KMS-11 (cell line): ENCODE measurements around the gene APOL3.

Experiments
- H2AFZ ChIP-seq: fragments of 200-600 bp; sonication (generic); 2 replicates; pipeline ENCODE4 v1.6.1; 2016; ENCODE audit warnings: antibody characterized with exemption, mixed run types, low read depth
- H3K27ac ChIP-seq: fragments of 200-600 bp; sonication (generic); 2 replicates; pipeline ENCODE4 v1.6.1; 2016; ENCODE audit warnings: mild to moderate bottlenecking, mixed run types
- H3K27me3 ChIP-seq: fragments of 200-600 bp; sonication (generic); 2 replicates; pipeline ENCODE4 v1.6.1; 2017; ENCODE audit warnings: mild to moderate bottlenecking, low read depth, mixed run types, moderate library complexity; ENCODE audit not compliant: insufficient read depth
- H3K36me3 ChIP-seq: fragments of 200-600 bp; sonication (generic); 2 replicates; pipeline ENCODE4 v1.6.1; 2017; ENCODE audit warnings: mild to moderate bottlenecking, mixed run types; ENCODE audit not compliant: insufficient read depth
- H3K4me1 ChIP-seq: fragments of 200-600 bp; sonication (generic); 2 replicates; pipeline ENCODE4 v1.6.1; 2016; ENCODE audit warnings: mild to moderate bottlenecking, low read depth, mixed run types; ENCODE audit not compliant: poor library complexity, severe bottlenecking
- H3K4me2 ChIP-seq: fragments of 200-600 bp; sonication (generic); 2 replicates; pipeline ENCODE4 v1.7.0; 2016; ENCODE audit warnings: mild to moderate bottlenecking, mixed run types
- H3K4me3 ChIP-seq: fragments of 200-600 bp; sonication (generic); IDR thresholded peaks from 2 replicates; pipeline ENCODE4 v1.6.1; 2017; ENCODE audit warnings: low read depth, low read length, mixed read lengths; ENCODE audit not compliant: insufficient read depth
- H3K79me2 ChIP-seq: fragments of 200-600 bp; sonication (generic); 2 replicates; pipeline ENCODE4 v1.6.1; 2016; ENCODE audit warnings: low read depth, mixed run types; ENCODE audit not compliant: insufficient read depth
- H3K9ac ChIP-seq: fragments of 200-600 bp; sonication (generic); 2 replicates; pipeline ENCODE4 v1.6.1; 2016; ENCODE audit warnings: mild to moderate bottlenecking, mixed run types
- H4K20me1 ChIP-seq: fragments of 200-600 bp; sonication (generic); 2 replicates; pipeline ENCODE4 v1.6.1; 2016; ENCODE audit warnings: mild to moderate bottlenecking, mixed run types; ENCODE audit not compliant: insufficient read depth
- CTCF ChIP-seq: fragments of 200-600 bp; sonication (generic); conservative IDR thresholded peaks from 2 replicates; pipeline ENCODE4 v1.6.1; 2017; ENCODE audit warnings: low read depth, mild to moderate bottlenecking, antibody characterized with exemption, low read length, moderate library complexity, mixed read lengths

Gene APOL3

GRCh38 chr22:36135306-36135980 lies 25.1 kb downstream of the APOL3 start:
- H3K36me3 ChIP-seq: no peaks in the 10 kb centered on the region
- no peak overlapping the region for H3K4me3 ChIP-seq
- no peak overlapping the region for H3K9ac ChIP-seq
- no peaks in the 10 kb centered on the region for H3K4me1 ChIP-seq
- H3K79me2 ChIP-seq: no peaks in the 10 kb centered on the region
- H3K4me2 ChIP-seq: no peak overlapping the region
- no peak overlapping the region for H2AFZ ChIP-seq
- H3K27ac ChIP-seq: no peak overlapping the region
- H3K27me3 ChIP-seq: peaks cover 6% of the 10 kb centered on the region; the same call in 1 of the 2 replicates
- no peaks in the 10 kb centered on the region for H4K20me1 ChIP-seq
- no peak for TF ChIP-seq CTCF

GRCh38 chr22:36134182-36134581 lies 26.4 kb downstream of the APOL3 start:
- Histone ChIP-seq H3K4me2 (no peak overlapping the region), H3K27me3 (peaks cover 11% of the 10 kb centered on the region; the same call in 1 of the 2 replicates), H3K36me3 (no peaks in the 10 kb centered on the region), H3K27ac (no peak overlapping the region), H3K4me3 (no peak overlapping the region), H3K79me2 (no peaks in the 10 kb centered on the region), H4K20me1 (no peaks in the 10 kb centered on the region), H3K9ac (no peak overlapping the region), H3K4me1 (no peaks in the 10 kb centered on the region), H2AFZ (no peak overlapping the region)
- TF ChIP-seq CTCF: no peak

GRCh38 chr22:36131907-36132306 lies 28.6 kb downstream of the APOL3 start:
- Histone ChIP-seq H3K79me2 (no peaks in the 10 kb centered on the region), H3K27ac (no peak overlapping the region), H3K4me3 (no peak overlapping the region), H3K27me3 (peaks cover 15% of the 10 kb centered on the region; the same call in 1 of the 2 replicates), H3K4me2 (no peak overlapping the region), H4K20me1 (no peaks in the 10 kb centered on the region), H2AFZ (no peak overlapping the region), H3K9ac (no peak overlapping the region), H3K4me1 (no peaks in the 10 kb centered on the region), H3K36me3 (no peaks in the 10 kb centered on the region)
- TF ChIP-seq CTCF: no peak

GRCh38 chr22:36129486-36130388 lies 30.8 kb downstream of the APOL3 start:
- TF ChIP-seq CTCF: no peak
- Histone ChIP-seq H3K79me2 (no peaks in the 10 kb centered on the region), H3K4me2 (no peak overlapping the region), H3K4me1 (no peaks in the 10 kb centered on the region), H4K20me1 (no peaks in the 10 kb centered on the region), H3K9ac (no peak overlapping the region), H2AFZ (no peak overlapping the region), H3K36me3 (no peaks in the 10 kb centered on the region), H3K27me3 (peaks cover 15% of the 10 kb centered on the region; the same call in 1 of the 2 replicates), H3K27ac (no peak overlapping the region), H3K4me3 (no peak overlapping the region)
